ENCODE data around the gene KIAA1217. TPM values are rescaled to one million over a fixed set of nuclear protein-coding genes. Genes with fewer than 3 reads are reported as not detected.

KIAA1217 gene
- polyA plus RNA-seq, 1 donor from 2014 or later: 0.22 TPM

DNA sequence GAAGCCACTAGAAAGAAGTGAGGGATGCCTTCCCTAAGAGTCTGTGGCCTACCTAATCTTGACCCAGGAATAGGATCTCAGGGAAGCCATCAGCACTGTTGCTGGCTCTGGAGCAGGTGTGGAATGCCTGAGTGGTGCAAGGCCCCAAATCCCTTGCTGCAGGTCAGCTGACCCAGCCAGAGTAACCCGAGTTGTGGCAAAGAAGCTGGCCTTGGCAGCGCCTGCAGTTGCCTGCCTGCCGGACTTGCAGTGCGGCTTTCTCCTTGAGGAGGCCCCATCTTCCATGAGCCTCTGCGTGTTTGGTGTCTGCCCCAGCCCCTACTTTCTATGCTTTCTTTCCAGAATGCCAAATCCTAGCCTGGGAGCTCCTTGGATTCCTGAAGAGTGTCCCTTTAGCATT lies 5.8 kb downstream of the KIAA1217 start:
- no peaks in the 10 kb centered on the region for H3F3A ChIP-seq (ENCODE audit: insufficient read depth, low read length, poor library complexity, severe bottlenecking)
- H3K79me2 ChIP-seq (replicated peaks; ENCODE audit: insufficient read depth, low read length): no peaks in the 10 kb centered on the region
- no peaks in the 10 kb centered on the region for H3K27me3 ChIP-seq (ENCODE audit: insufficient read depth, low read depth, low read length)
- H3K9me2 ChIP-seq (ENCODE audit: insufficient read depth, low read length): no peaks in the 10 kb centered on the region
- TF ChIP-seq SMC3 (conservative IDR thresholded peaks at IDR 0.05; ENCODE audit: poor library complexity): no peak
- TF ChIP-seq TAF1 (IDR thresholded peaks at IDR 0.05; ENCODE audit: low read depth): no peak
- TF ChIP-seq RAD21 (conservative IDR thresholded peaks at IDR 0.05): no peak
- TF ChIP-seq, protein P1, sequence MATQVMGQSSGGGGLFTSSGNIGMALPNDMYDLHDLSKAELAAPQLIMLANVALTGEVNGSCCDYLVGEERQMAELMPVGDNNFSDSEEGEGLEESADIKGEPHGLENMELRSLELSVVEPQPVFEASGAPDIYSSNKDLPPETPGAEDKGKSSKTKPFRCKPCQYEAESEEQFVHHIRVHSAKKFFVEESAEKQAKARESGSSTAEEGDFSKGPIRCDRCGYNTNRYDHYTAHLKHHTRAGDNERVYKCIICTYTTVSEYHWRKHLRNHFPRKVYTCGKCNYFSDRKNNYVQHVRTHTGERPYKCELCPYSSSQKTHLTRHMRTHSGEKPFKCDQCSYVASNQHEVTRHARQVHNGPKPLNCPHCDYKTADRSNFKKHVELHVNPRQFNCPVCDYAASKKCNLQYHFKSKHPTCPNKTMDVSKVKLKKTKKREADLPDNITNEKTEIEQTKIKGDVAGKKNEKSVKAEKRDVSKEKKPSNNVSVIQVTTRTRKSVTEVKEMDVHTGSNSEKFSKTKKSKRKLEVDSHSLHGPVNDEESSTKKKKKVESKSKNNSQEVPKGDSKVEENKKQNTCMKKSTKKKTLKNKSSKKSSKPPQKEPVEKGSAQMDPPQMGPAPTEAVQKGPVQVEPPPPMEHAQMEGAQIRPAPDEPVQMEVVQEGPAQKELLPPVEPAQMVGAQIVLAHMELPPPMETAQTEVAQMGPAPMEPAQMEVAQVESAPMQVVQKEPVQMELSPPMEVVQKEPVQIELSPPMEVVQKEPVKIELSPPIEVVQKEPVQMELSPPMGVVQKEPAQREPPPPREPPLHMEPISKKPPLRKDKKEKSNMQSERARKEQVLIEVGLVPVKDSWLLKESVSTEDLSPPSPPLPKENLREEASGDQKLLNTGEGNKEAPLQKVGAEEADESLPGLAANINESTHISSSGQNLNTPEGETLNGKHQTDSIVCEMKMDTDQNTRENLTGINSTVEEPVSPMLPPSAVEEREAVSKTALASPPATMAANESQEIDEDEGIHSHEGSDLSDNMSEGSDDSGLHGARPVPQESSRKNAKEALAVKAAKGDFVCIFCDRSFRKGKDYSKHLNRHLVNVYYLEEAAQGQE (IDR thresholded peaks at IDR 0.05; ENCODE audit: borderline replicate concordance): no peak
- no peak overlapping the region for H2AFZ ChIP-seq (ENCODE audit: low read depth, low read length)
- H3K36me3 ChIP-seq (ENCODE audit: insufficient read depth, low read length): no peaks in the 10 kb centered on the region
- H3K4me2 ChIP-seq (ENCODE audit: low read length): no peak overlapping the region
- no peak overlapping the region for H3K4me3 ChIP-seq (ENCODE audit: low read length)
- no peaks in the 10 kb centered on the region for H3K9me3 ChIP-seq (ENCODE audit: low read length)
- no peaks in the 10 kb centered on the region for H4K20me1 ChIP-seq (ENCODE audit: insufficient read depth)
- no peak overlapping the region for H3K9ac ChIP-seq (ENCODE audit: low read length)
- no peak overlapping the region for H3K27ac ChIP-seq (ENCODE audit: low read length)

DNA sequence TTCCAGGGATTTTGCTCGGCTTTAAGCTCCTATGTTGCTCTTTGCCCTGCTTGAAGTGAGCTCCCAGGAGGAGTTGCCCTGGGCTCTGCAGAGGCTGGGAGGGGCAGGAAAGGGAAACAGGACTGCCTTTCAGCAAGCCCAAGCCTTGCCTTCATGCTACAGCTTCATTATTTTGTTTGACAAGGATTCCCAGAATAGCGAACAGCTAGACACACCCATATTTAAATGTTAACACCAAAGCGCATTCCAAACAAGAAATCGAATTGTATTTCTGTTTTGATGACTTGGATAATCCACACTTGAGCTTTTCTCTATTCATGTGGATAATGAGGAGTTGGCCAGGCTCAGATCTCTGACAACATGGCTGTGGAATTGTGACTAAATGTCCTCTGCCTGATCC lies 6.3 kb downstream of the KIAA1217 start:
- Histone ChIP-seq H3K27ac (ENCODE audit: low read length) (no peak overlapping the region), H2AFZ (ENCODE audit: low read depth, low read length) (no peak overlapping the region), H3F3A (ENCODE audit: insufficient read depth, low read length, poor library complexity, severe bottlenecking) (no peaks in the 10 kb centered on the region), H3K9me2 (ENCODE audit: insufficient read depth, low read length) (no peaks in the 10 kb centered on the region), H3K4me2 (ENCODE audit: low read length) (no peak overlapping the region), H3K9me3 (ENCODE audit: low read length) (no peaks in the 10 kb centered on the region), H3K9ac (ENCODE audit: low read length) (no peak overlapping the region), H4K20me1 (ENCODE audit: insufficient read depth) (no peaks in the 10 kb centered on the region), H3K4me3 (ENCODE audit: low read length) (no peak overlapping the region), H3K79me2 (replicated peaks; ENCODE audit: insufficient read depth, low read length) (no peaks in the 10 kb centered on the region), H3K27me3 (ENCODE audit: insufficient read depth, low read depth, low read length) (no peaks in the 10 kb centered on the region), H3K36me3 (ENCODE audit: insufficient read depth, low read length) (no peaks in the 10 kb centered on the region)
- no peak for TF ChIP-seq EZH2 (IDR thresholded peaks at IDR 0.05; ENCODE audit: borderline replicate concordance, insufficient read depth, low read length, poor library complexity, severe bottlenecking)
- TF ChIP-seq RAD21 (conservative IDR thresholded peaks at IDR 0.05): no peak
- TF ChIP-seq MXI1 (conservative IDR thresholded peaks at IDR 0.05; ENCODE audit: poor library complexity, severe bottlenecking): no peak
- no peak for TF ChIP-seq EP300 (conservative IDR thresholded peaks at IDR 0.05; ENCODE audit: poor library complexity, severe bottlenecking)
- TF ChIP-seq, protein P2, sequence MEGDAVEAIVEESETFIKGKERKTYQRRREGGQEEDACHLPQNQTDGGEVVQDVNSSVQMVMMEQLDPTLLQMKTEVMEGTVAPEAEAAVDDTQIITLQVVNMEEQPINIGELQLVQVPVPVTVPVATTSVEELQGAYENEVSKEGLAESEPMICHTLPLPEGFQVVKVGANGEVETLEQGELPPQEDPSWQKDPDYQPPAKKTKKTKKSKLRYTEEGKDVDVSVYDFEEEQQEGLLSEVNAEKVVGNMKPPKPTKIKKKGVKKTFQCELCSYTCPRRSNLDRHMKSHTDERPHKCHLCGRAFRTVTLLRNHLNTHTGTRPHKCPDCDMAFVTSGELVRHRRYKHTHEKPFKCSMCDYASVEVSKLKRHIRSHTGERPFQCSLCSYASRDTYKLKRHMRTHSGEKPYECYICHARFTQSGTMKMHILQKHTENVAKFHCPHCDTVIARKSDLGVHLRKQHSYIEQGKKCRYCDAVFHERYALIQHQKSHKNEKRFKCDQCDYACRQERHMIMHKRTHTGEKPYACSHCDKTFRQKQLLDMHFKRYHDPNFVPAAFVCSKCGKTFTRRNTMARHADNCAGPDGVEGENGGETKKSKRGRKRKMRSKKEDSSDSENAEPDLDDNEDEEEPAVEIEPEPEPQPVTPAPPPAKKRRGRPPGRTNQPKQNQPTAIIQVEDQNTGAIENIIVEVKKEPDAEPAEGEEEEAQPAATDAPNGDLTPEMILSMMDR (IDR thresholded peaks at IDR 0.05; ENCODE audit: poor library complexity, severe bottlenecking): no peak
- no peak for TF ChIP-seq SMC3 (conservative IDR thresholded peaks at IDR 0.05; ENCODE audit: poor library complexity)
- TF ChIP-seq, protein P1 (IDR thresholded peaks at IDR 0.05; ENCODE audit: borderline replicate concordance): no peak
- TF ChIP-seq POLR2AphosphoS5 (IDR thresholded peaks at IDR 0.05): no peak
- no peak for TF ChIP-seq TAF1 (IDR thresholded peaks at IDR 0.05; ENCODE audit: low read depth)
